Anterior cingulate cortex (tissue), 58 donors: ENCODE results near the gene PDGFRA.

Source experiments
- DNase-seq, 58 donors: peaks; one replicate each; lab custom pipeline; 2025; lab: John Stamatoyannopoulos, UW

Gene PDGFRA

DNA sequence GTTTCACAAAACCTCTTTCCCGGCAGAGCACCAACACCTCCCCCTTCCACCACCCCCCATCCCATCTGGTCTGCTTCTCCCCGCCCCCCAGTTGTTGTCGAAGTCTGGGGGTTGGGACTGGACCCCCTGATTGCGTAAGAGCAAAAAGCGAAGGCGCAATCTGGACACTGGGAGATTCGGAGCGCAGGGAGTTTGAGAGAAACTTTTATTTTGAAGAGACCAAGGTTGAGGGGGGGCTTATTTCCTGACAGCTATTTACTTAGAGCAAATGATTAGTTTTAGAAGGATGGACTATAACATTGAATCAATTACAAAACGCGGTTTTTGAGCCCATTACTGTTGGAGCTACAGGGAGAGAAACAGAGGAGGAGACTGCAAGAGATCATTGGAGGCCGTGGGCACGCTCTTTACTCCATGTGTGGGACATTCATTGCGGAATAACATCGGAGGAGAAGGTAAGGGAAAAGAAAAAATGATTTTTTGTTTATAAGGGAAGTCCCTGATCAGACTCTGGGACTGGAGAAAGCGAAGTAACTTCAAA, at the start of gene PDGFRA:
TSS of gene PDGFRA (plus strand) at position 333 of the 541 bp plus-strand sequence. CDS start 29,476 bp downstream, outside the sequence.
- peak in 7 of 58 donors; percentile 1 to 25 (median 8) for DNase-seq

DNA sequence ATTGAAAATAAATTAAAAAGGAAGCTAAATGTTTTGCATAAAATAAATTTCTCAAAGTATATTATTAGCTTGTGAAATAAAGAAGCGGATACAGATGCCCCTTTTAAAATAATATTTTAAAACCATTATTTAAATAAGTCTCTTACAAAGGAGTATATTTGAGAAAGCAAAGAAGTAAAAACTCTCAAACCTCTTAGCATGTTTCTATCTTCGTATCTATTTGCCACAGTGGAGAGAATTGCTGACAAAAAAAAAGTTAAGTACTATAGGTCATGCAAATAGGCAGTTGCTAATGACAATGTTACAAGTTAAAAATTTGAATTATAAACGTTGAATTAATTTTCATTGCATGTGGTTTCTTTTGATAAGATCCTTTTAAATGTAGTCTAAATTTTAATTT, 44.5 kb upstream of the PDGFRA start:
- no peak for DNase-seq

DNA sequence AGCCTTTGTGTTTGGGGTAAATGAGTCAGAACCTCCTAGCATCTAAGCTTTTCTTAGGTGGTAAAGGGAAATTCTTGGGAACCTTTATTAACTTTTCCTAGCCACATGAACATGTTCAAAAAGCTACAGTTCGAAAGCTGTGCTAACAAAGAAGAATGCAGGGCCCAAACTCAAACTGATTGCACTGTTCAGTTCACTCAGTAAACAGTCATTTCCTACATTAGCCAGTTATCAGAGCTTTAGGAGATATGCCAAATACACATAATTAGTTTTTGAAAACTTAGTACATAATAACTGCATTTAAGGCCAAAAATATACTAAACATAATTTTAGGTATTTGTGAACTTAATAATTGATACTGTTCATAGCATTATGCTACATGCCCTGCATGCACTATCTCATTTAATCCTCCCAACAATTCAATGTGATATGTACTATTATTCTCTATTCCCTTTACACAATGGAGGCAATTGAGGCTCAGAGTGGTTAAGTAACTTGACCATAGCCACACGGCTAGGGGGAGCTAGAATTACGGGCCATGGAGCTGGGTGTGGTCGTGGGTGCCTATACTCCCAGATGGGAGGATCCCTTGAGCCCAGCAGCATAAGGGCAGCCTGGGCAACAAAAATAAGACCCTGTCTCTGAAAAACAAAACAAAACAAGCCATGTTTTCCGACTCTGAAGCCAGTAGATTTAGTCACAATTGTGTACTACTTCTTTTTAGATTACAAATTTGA, 43.9 kb upstream of the PDGFRA start:
- no peak for DNase-seq

DNA sequence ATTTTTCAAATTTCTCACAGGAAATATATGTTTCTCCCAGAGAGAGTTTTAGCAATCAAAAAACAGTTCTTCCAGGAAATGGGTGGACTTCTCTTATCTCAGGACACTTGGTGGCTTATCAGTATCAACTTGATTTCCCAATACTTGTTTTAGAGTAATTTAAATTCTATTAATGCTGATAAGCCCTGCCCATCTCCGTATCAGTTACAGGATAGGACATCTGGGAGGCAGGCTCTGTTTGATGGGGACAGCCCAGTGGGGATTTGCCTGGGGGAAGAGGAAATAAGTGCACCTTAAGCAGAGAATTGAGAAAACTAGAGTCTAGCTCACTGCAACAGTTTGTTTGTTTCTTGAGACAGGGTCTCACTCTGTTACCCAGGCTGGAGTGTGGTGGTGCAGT, 43.2 kb upstream of the PDGFRA start:
- DNase-seq: no peak

DNA sequence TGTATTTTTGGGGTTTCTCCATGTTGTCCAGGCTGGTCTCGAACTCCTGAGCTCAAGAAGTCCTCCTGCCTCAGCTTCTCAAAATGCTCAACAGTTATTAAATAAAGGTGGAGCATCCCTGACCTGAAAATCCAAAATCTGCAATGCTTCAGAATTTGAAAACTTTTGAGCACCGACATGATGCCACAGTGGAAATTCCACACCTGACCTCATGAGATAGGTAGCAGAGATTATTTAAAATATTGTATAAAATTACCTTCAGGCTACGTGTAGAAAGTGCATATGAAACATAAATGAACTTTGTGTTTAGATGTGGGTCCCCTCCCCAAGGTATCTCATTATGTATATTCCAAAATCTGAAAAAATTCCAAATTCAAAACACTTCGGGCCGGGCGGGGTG, 42.7 kb upstream of the PDGFRA start:
- DNase-seq: no peak

DNA sequence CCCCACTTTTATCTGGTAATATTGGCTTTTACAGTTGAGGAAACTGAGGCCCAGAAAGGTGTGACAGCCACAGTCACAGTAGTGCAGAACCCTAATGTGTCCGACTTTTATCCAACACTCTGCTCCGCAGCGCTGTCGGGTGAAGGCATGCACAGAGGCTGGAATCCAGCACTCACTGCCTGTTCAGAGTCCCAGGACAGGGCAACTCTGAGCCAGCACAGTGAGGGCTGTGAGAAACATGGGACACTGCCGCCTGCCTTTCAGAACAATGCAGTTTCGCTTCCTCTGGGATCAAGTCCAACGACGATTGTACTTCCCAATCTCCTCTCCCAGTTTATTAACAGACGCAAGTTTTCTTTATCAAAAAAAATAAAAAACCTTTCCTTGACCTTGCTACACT, 41.9 kb upstream of the PDGFRA start:
- DNase-seq: peak in 2 of 58 donors; percentile 1

DNA sequence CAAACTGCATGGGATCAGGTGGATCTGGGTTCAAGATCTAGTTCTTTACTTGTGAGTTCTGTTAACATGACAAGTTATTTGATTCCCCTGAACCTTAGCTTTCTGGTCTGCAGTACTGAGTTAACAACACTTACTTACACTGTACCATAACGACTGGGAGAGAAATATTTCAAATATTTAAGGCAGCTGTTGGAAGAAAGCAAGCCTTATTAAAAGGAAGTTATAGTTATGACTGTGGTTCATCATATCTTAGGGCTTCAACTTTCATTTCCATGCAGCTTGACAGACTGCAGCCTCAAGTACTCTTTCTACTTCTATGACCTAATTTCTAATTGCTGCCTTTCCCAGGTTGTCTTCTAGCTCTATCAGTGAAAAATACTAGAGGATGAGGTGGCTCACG, 40.0 kb upstream of the PDGFRA start:
- no peak for DNase-seq

DNA sequence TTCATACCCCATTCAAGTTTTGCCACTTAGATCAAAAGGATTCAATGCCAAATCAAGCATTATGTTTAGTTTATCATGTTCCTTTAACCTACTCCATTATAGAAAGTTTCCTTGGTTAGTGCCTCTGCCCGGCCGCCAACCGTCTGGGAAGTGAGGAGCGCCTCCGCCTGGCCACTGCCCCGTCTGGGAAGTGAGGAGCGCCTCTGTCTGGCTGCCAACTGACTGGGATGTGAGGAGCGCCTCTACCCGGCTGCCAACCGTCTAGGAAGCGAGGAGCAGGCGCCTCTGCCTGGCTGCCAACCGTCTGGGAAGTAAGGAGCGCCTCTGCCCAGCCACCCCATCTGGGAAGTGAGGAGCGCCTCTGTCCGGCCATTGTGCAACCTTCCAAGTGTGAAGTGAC, 36.3 kb upstream of the PDGFRA start:
- DNase-seq: no peak

DNA sequence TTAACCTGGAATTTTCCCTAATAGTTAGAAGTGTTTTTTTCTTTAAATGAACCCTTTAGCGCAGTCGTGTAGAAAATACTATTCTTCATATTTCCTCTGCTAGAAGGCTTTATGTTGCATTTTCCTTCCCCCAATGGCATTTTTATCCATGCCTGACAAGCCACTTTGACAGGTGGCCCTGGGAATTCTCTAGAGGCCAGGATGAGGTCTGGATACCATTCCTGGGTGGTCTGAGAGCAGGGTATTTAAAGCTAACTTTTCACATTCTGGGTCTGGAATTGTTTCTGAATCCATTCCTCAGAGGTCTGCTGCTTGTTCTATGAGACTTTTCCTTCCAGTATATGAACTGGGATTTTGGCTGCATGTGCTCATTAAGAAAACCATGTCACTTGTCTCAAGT, 31.2 kb upstream of the PDGFRA start:
- no peak for DNase-seq

DNA sequence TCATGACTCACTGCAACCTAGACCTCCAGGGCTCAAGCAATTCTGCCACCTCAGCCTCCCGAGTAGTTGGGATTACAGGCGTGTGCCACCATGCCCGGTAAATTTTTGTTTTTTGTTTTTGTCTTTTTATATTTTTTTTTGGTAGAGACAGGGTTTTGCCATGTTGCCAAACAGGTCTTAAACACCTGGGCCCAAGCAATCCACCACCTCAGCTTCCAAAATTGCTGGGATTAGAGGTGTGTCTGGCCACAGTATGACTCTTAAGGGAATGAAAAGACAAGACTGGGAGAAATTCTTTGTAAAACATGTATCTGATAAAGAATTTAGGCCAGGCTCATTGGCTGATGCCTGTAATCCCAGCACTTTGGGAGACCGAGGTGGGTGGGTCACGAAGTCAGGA, 29.2 kb upstream of the PDGFRA start:
- DNase-seq: no peak

DNA sequence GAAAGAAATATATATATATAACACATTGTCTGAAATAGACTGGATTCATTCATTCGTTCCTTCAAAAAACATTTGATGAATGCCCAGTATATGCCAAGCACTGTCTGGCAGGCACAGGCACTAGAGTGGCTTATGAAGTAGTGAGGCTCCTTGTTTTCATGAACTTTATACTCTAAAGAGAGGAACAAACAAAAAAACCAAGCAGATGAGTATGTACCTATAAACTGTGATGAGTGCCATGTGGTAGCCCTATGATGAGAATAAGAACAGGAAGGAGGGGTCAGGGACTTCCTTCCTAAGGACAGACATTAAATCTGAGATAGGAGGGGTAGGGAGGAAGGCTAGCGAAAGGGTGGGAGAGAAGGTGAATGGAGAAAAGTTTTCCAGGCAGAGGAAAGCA, 19.5 kb upstream of the PDGFRA start:
- no peak for DNase-seq

DNA sequence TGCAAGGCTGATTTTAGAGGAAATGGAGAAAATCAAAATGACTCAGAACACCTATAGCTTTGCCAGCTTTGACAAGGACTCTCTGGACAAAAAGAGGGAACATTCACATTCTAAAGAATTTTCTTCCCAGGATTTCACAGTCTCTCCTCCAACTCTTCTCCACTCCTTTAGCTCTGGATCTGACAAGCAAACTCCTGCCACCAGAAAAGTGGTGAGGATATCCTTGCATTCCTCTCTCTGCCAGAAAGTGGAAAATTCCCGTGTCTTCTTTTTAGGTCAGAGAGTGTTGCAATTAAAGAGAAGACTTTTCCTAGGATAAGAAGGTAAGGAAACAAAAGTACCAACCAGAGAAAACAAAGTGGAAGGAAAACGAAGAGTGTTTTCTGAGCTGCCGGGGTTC, 16.1 kb upstream of the PDGFRA start:
- DNase-seq: no peak

DNA sequence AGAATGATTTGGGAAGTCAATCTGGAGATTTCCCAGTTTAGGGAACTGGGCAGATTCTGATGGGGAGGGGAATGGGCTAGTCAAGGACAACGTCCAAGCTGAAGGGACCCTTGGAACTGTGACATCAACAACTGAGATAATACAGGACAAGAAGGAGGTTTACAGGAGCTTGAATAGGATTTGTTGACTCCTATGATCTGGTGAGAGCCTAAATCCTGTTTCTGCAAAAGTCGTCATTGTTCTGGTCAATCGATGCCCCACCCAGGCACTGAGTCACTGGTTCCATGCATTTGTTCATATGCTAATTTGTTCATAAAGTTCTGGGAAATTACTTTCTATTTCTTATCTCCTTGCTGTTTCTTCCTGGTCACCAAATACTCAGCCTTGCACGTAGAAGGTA, 15.3 kb upstream of the PDGFRA start:
- DNase-seq: no peak

DNA sequence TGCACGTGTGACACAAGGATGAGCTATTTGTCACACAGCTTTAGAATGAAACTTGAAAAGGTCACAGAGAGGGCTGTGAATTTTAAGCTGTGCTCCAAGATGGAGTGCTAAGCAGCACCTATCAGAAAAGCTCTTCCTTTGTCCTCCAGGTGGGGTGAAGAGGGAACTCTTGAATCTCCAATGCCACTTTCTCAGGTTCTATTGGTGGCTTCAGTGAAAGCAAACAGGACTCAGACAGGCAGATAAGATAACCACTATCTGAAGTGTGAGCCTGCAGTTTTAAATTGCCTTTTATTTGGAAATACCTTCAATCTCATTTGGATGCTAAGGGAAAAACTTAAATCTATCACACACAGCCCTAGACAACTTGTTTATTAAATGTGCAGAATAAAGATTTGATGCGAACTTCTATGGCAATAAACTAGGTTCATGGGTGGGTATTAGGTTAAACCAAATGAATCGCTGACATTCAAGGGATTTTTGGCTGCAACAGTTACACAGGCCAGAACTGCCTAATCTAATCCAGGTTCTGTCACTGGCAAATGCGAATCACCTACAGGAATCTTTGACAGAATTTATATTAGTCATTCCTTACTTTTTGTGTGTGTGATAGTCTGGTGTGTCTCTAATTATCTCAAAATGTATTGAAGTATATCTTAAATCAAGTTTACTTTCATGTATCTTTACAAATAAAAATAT, 13.6 kb upstream of the PDGFRA start:
- no peak for DNase-seq

DNA sequence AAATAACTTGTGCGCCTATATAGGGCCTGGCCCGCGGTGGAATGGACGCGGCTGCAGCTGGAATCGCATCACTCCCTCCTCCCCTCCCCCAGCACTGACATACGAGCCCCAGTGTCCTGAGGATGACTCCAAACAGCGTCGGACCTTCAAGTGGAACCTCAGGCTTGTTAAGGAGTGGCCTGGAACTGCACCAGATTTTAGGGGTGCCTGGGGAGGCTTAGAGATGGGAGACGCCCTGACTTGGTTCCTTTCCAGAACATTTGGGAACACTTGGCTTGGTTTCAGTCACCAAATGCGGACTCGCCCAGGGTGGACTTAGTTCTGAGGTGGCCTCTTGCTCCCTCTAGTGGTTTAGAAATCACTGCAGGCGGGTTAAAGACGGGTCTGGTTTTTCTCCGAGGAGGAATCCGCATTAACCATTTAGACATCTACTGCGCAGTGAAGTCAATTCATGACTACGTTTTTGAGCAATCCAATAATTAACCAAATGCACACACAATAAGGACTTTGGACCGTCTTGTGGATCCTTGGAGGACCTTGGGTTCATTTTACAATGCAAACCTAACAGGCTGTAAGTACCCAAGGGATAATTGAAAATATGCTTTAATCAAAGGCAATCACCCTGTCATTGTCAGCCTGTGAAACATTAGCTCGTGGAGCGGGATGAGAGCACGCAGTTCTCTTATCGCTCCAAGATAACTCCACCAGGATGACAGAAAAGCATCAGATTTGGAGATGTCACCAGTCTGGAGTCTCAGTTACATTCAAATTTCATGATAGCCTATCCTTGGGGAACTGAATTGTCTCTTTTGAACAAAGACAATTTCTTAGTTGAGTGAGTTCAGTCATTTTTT, 11.2 kb upstream of the PDGFRA start:
- peak in 54 of 58 donors; percentile 1 to 76 (median 47) for DNase-seq

DNA sequence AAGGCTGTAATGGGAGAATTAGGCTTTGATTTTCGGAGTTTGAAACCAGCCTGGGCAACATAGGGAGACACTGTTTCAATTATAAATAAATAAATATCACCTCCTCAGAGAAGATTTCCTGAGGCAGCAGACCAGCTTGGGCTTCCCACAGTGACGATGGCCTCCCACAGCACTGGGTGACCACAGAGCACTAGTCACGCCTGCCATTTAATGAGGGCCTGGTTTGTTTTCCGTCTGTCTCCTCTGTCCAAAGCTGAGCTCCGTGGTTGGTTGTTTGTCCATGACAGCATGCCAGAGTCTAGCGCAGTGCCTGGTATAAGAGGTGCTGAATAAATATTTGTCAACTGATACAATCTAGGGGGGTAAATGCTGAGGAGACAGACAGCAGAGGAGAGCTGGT, 10.4 kb upstream of the PDGFRA start:
- DNase-seq: no peak

DNA sequence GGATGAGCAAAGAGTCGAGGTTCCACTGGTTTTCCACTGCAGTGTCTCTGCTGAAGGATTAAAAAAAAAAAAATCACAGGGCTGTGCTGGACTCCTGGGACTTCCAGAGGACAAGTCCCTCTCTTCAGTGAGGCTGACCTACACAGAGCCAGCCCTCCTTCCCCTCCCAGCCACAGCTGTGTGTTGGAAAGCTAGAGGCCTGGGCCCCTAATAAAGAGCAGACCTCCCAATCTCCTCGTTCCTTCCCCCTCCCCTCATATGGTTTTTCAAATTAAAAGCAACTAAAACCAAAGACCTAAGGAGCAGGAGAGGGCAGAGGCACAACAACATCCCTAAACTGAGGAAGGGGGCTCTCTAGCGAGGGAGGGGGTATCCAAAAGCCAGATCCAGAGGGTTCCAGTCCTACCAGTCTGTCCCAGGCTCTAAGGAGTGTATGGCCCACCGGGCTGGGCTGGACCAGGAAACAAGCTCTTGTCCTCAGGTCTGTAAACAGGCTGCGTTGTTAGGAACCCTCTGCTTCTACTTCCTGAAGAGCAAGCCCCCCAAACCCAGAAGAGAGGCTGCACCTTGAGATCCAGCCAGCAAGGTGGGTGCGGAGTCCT, 4.0 kb upstream of the PDGFRA start:
- DNase-seq: no peak

DNA sequence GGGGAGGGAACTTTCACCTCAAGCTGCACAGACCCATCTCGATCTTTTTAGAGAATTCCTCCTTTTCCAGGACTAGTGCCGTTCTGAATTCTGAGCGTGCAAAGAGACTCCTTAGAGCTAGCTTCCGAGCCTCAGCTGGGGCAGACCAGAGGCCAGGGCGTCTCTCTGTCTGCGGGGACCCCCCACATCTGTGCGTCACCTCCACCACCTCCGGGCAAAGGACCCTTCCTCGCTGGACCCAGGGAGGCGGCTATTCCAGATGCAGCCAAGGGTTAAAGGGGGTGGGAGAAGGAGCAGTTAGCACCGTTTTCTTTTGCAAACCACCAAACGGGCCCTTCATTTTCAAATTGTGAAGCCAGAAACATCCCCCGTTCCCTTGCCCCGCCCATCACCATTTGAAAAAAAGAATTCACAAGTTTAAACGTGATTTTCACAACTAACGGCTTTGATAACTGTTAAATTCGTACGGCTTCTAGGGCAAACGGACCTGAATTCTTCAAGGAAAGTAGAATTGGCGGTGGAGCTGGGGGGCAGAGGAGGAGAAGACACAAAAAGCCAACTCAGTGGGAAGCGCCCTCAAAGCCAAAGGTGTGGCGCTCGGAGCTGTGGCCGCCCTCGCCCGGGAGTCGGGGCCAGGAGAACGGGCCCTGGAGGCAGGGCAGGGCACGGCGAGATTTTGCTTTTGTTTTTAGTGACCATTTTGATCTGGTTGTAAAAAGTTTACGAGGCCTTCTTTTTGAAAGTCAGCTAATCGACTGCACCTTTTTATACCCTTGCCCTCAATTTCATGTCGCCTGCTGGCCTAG, 3.3 kb upstream of the PDGFRA start:
- no peak for DNase-seq

DNA sequence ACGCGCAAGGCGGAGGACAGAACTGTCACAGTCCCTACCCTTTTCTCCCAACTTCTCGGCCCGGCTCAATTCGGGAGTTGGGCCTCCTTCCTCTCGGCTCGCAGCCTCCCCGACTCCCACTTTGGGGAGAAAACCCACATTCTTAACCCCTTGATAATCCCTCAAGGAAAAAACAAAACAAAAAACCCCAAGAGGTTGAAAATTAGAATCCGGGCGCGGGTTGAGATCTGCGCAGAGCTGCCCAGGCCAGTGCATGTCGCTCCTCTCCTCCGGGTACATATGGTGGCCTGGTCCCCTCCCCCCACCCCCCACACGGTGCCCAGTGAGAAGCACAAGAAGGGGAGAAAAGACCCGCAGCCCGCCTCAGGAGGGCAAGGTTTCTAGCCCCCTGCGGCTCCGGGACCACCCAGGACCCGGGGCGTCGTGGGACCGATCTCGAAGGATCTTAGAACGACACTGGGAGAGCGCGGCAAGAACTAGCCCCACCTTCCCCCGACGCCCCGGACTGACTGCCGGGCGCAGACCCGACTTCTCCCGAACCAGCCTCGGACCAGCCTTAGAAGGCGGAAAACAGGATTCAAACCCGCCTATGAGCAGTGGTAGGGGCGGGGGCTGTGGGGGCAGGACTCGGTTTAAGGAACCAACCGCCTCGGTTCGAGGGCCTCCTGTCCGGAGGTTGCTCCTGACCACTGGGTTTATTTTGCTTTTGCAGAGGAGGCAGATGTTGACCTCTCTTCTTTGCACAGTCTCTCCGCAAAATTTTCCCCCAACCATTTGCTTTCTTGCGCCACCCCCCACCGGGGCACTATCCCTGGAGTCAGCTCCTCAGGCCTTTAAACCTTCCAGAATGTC, 2.5 kb upstream of the PDGFRA start:
- no peak for DNase-seq
